ENCODE data around the gene GP1BB. TPM values are rescaled to one million over a fixed set of nuclear protein-coding genes. Genes with fewer than 3 reads are reported as not detected.

GP1BB gene
- total RNA-seq, 2 experiments from 2014 or later, result not detected

DNA sequence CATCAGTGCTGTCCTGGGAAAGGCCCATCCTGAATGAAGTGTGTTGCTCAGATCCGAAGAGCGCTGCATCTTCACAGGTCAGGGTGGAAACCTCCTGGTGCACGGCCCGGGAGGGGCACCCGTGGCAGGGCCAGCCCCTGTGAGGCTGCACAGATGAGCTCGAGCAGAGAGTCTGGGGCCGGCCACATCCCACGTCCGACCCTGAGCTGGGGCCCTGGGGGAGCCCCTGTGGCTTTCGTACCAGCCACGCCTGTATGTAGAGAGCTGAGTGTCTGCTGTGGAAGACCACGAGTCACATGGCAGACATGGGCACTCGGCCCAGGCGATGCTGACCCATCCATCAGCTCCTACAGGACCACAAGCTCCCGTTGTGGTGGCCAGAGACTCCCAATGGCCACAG, 33.9 kb upstream of the GP1BB start:
- intact Hi-C loops (cut with micrococcal nuclease), result no loop called here
- TF ChIP-seq, protein P1, sequence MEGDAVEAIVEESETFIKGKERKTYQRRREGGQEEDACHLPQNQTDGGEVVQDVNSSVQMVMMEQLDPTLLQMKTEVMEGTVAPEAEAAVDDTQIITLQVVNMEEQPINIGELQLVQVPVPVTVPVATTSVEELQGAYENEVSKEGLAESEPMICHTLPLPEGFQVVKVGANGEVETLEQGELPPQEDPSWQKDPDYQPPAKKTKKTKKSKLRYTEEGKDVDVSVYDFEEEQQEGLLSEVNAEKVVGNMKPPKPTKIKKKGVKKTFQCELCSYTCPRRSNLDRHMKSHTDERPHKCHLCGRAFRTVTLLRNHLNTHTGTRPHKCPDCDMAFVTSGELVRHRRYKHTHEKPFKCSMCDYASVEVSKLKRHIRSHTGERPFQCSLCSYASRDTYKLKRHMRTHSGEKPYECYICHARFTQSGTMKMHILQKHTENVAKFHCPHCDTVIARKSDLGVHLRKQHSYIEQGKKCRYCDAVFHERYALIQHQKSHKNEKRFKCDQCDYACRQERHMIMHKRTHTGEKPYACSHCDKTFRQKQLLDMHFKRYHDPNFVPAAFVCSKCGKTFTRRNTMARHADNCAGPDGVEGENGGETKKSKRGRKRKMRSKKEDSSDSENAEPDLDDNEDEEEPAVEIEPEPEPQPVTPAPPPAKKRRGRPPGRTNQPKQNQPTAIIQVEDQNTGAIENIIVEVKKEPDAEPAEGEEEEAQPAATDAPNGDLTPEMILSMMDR (IDR thresholded peaks at IDR 0.05), result no peak
- no peak overlapping the region for H3K27ac Mint-ChIP-seq
- no peaks in the 10 kb centered on the region for H3K4me1 Mint-ChIP-seq (ENCODE audit: low read depth)
- DNase-seq, result no peak
- peaks cover 4% of the 10 kb centered on the region for H3K27me3 Mint-ChIP-seq
- ATAC-seq, result no peak
- no peaks in the 10 kb centered on the region for H3K9me3 Mint-ChIP-seq
- H3K4me3 Mint-ChIP-seq, result no peak overlapping the region
- ChIA-PET POLR2A (interaction anchor here (1.0 kb wide), 1 partner anchor 9 kb away, joined by 3 read pairs; no protein-coding TSS in a partner anchor), CTCF (interaction anchor here (1.4 to 3.1 kb wide), 2 partner anchors 10 to 14 kb away, joined by 4 to 12 read pairs; no protein-coding TSS in a partner anchor)
- H3K36me3 Mint-ChIP-seq (ENCODE audit: low read depth), result no peaks in the 10 kb centered on the region

DNA sequence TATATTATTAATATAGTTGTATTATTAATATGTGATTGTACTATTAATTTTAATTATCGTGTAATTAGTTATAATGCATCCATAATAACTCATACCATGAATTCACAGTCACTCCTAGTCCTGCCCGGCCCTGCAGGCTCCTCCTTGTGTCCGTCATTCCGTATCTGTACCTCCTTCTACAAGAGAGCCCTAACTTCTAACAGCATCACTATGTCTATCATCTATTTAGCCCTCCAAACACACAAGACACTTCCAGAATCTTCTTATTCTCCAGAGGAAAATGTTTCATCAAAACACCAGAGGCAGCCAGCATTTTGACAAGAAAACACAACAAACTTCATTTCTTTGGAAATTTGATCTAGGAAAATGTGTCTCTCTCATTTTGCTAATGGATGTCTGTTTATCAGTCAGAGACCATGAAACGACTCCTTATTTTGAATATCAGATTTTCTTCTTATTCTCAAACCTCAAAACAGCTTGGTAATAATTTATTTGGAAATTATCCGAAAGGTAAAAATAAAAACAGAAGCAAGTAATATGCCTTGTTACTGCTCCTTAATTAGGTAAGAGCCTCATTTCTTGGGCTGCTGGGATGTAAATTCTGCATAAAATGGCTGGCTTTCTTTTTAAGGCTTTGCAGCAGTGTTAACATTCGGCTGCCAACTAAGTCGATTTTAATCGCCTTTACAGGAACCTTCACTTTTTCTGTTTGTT, 32.2 kb upstream of the GP1BB start:
- DNase-seq (no peak), ATAC-seq (no peak)
- intact Hi-C loops (cut with micrococcal nuclease), result no loop called here
- Mint-ChIP-seq H3K27me3 (peaks cover 4% of the 10 kb centered on the region), H3K36me3 (ENCODE audit: low read depth) (no peaks in the 10 kb centered on the region), H3K4me3 (no peak overlapping the region), H3K9me3 (no peaks in the 10 kb centered on the region), H3K4me1 (ENCODE audit: low read depth) (no peaks in the 10 kb centered on the region), H3K27ac (no peak overlapping the region)
- TF ChIP-seq, protein P1 (IDR thresholded peaks at IDR 0.05), result no peak
- POLR2A ChIA-PET, result no interaction called here
- CTCF ChIA-PET, result interaction anchor here (1.2 to 3.1 kb wide), 2 partner anchors 11 to 39 kb away, joined by 3 to 12 read pairs; no protein-coding TSS in a partner anchor

DNA sequence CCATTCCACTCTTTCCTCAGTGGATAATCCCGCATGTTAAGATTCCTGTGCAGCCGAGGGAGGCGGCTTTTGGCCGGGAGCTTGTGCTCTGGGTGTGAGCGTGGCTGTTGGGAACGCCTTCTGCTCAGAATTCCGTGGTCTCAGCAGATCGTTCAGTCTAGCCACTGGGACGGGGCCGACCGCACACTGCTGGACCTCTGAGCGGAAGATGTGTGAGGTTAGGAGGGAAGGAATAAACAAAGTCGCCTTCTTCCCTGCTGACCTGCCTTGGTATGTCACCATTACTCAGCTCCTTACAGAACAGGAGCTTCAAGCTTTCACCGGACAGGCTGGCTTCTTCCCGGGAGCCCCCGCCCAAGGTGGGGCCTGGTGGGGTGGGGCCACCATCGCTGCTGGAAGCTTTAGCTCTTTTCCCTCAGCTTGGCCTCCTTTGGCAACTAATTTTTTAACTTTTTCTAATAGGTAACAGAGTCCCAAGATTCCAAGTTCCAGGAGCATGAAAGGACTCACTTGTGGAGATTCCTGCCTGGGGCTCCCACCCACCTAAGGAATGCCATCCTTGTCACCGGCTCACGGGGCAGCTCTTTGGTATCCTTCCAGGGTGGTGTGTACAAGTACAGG, 31.5 kb upstream of the GP1BB start:
- CTCF ChIA-PET, result interaction anchor here (1.2 to 3.1 kb wide), 2 partner anchors 12 to 38 kb away, joined by 3 to 12 read pairs; no protein-coding TSS in a partner anchor
- DNase-seq (no peak), ATAC-seq (no peak)
- intact Hi-C loops (cut with micrococcal nuclease), result no loop called here
- H3K4me1 Mint-ChIP-seq (ENCODE audit: low read depth), result no peaks in the 10 kb centered on the region
- POLR2A ChIA-PET, result no interaction called here
- TF ChIP-seq, protein P1 (IDR thresholded peaks at IDR 0.05), result no peak
- no peaks in the 10 kb centered on the region for H3K36me3 Mint-ChIP-seq (ENCODE audit: low read depth)
- no peak overlapping the region for H3K27ac Mint-ChIP-seq
- H3K9me3 Mint-ChIP-seq, result no peaks in the 10 kb centered on the region
- H3K4me3 Mint-ChIP-seq, result no peak overlapping the region
- H3K27me3 Mint-ChIP-seq, result peaks cover 4% of the 10 kb centered on the region

DNA sequence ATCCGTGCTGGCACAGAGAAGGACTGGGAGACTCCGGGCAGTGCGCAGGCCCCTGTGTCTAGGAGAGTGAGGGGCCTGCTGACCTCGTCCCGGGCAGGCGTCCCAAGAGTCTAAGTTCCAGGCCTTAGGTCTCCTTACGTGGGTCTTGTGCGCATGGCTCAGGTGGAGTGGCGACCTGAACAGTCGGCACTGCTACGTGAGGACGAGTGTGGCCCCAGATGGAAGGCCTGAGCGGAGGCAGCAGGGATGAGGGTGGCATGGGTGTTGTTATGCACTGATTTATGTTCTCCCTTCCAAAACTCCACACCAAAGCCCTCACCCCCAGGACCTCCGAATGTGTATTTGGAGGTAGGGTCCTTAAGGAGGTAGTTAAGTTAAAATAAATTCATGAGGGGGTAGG, 29.8 kb upstream of the GP1BB start:
- H3K4me3 Mint-ChIP-seq, result no peak overlapping the region
- H3K27me3 Mint-ChIP-seq, result peaks cover 4% of the 10 kb centered on the region
- CTCF ChIA-PET, result no interaction called here
- no peaks in the 10 kb centered on the region for H3K4me1 Mint-ChIP-seq (ENCODE audit: low read depth)
- no peaks in the 10 kb centered on the region for H3K36me3 Mint-ChIP-seq (ENCODE audit: low read depth)
- no peak for DNase-seq
- no peaks in the 10 kb centered on the region for H3K9me3 Mint-ChIP-seq
- POLR2A ChIA-PET, result no interaction called here
- intact Hi-C loops (cut with micrococcal nuclease), result no loop called here
- ATAC-seq, result no peak
- H3K27ac Mint-ChIP-seq, result no peak overlapping the region
- TF ChIP-seq, protein P1 (IDR thresholded peaks at IDR 0.05), result no peak

DNA sequence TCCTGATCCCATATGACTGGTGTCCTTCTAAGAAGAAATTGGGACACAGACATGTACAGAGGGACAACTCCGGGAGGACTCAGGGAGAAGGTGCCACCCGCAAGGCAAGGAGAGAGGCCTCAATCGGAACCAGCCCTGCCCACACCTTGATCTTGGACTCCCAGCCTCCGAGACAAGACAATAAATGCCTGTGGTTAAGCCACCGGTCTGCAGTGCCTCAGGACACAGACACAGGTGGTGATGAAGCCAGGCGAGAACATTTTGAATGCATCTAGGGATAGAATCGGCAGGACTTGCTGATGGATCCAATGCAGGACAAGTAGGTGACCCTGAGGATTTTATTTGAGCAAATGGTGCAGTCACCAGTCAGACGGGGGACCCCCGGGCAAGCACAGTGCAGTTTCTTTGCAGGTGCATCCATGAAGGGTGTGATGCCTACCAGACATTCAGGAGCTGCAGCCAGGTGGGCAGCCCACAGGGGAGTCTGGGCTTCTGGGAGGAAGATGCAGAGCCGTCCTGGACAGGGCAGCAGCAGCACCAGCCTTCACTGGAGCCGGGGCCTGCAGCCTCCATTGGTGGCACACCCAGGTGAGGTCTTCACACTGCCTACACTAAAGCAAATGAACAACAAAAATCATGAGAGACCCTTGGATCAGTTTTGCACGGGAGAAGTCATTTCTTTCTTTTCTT, 29.2 kb upstream of the GP1BB start:
- Mint-ChIP-seq H3K4me1 (ENCODE audit: low read depth) (no peaks in the 10 kb centered on the region), H3K27me3 (peaks cover 4% of the 10 kb centered on the region), H3K4me3 (no peak overlapping the region), H3K36me3 (ENCODE audit: low read depth) (no peaks in the 10 kb centered on the region), H3K27ac (no peak overlapping the region), H3K9me3 (no peaks in the 10 kb centered on the region)
- POLR2A ChIA-PET, result no interaction called here
- CTCF ChIA-PET, result no interaction called here
- ATAC-seq, result no peak
- intact Hi-C loops (cut with micrococcal nuclease), result no loop called here
- TF ChIP-seq, protein P1 (IDR thresholded peaks at IDR 0.05), result no peak
- DNase-seq, result no peak
